Upper lobe of left lung (tissue), 6 donors: ENCODE measurements around the gene CITED4. TPM values are rescaled to one million over a fixed set of nuclear protein-coding genes. Genes with fewer than 3 reads are reported as not detected.

Experiments used
- ATAC-seq, 2 donors: fragments of 200-7000 bp; cut with Tn5 transposase; one replicate each; pipeline ENCODE4 v1.9.1; 2022; ENCODE audit warnings: mild to moderate bottlenecking in 2 of 2, moderate library complexity in 2 of 2; ENCODE audit not compliant: low FRiP score in 2 of 2
- DNase-seq, 2 donors: peaks; one replicate each; pipeline ENCODE4 v3.0.0-alpha.2; 2019 to 2020
- H3K27ac ChIP-seq, 4 donors: fragments of 200-600 bp; sonication (generic); one replicate each; pipeline ENCODE4 v1.5.1; 2016 to 2019
- H3K27me3 ChIP-seq, 4 donors: fragments of 200-600 bp; sonication (generic); one replicate each; pipeline ENCODE4 v1.5.1; 2017 to 2019
- H3K36me3 ChIP-seq, 4 donors: fragments of 200-600 bp; sonication (generic); one replicate each; pipeline ENCODE4 v1.5.1; 2016 to 2019
- H3K4me1 ChIP-seq, 4 donors: fragments of 200-600 bp; sonication (generic); one replicate each; pipeline ENCODE4 v1.5.1; 2018 to 2019
- H3K4me3 ChIP-seq, 4 donors: fragments of 200-600 bp; sonication (generic); one replicate each; pipeline ENCODE4 v1.5.1; 2017 to 2019; ENCODE audit warnings: mild to moderate bottlenecking in 2 of 4, moderate library complexity in 1 of 4
- H3K9me3 ChIP-seq, 4 donors: fragments of 200-600 bp; sonication (generic); one replicate each; pipeline ENCODE4 v1.5.1; 2018 to 2019
- EP300 ChIP-seq, 4 donors: sonication (generic); formaldehyde crosslinking; IDR thresholded peaks; one replicate each; pipeline ENCODE4 v1.5.1; 2017; ENCODE audit warnings: antibody characterized with exemption in 4 of 4, control low read depth in 2 of 4
- POLR2A ChIP-seq, 4 donors: fragments of 450-650 bp; IDR thresholded peaks; one replicate each; pipeline ENCODE4 v1.5.1; 2016 to 2017; ENCODE audit warnings: antibody characterized with exemption in 4 of 4, mild to moderate bottlenecking in 2 of 4
- POLR2AphosphoS5 ChIP-seq, 2 donors: sonication (generic); formaldehyde crosslinking; IDR thresholded peaks; one replicate each; pipeline ENCODE4 v1.5.1; 2017; ENCODE audit warnings: antibody characterized with exemption in 2 of 2
- WGBS, 2 donors: methylation state at CpG; one replicate each; pipeline ENCODE4 v1.1.5; 2017 to 2018; 5-methylcytosine and 5-hydroxymethylcytosine counted together
- total RNA-seq, 6 donors: library from RNA; depleted of rRNA in 4 of 6; stranded (reverse); fragments of >200 nt in 4 of 6; gene quantifications; one replicate each; pipeline versions ENCODE4 v1.1.0 to v1.2.1, GENCODE V29; 2016 to 2021
- TF ChIP-seq, protein P1 (sequence below), 6 experiments: fragments of 450-650 bp in 4 of 6; fragments of 200-600 bp in 2 of 6; sonication (generic) in 2 of 6; IDR thresholded peaks; one replicate each; pipeline ENCODE4 v1.5.1; 2016 to 2019; ENCODE audit warnings: antibody characterized with exemption in 6 of 6
- donor health status: DM: no; HTN: no; CAD: no; lungs with moderate emphysema.
- donor health status: DM: no; HTN: yes; CAD: no; lungs with severe emphysema.

CITED4 gene
- total RNA-seq, 6 donors from 2014 or later: 8.4 to 36.5 (median 19.8) TPM

DNA sequence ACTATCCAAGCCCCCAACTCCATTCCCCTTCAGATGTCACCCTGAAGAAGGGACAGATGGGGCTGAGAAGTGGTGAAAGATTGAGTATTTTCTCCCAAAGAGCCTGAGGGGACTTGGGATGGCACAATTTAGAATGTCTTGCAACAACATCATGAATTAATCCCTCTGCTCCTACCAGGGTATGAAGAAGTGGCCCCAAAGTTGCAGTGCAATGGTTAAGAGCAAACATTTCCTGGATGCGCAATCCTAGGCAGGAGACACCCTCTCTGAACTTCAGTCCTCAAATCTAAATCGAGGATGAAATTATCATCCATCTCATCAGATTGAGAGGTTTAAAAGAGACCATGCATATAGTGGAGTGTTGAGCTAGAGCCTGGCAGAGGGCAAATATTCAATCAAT lies 28.6 kb upstream of the CITED4 start:
- DNase-seq (no peak), ATAC-seq (no peak)
- Histone ChIP-seq H3K36me3 (no peaks in the 10 kb centered on the region), H3K9me3 (peaks cover 7 to 19% (median 14%) of the 10 kb centered on the region in 4 donors), H3K4me1 (no peaks in the 10 kb centered on the region), H3K4me3 (no peak overlapping the region), H3K27ac (no peak overlapping the region), H3K27me3 (no peaks in the 10 kb centered on the region)
- 71 to 79% methylated on average over 2 of the region's 2 CpGs for WGBS, 2 donors
- TF ChIP-seq POLR2AphosphoS5 (IDR thresholded peaks at IDR 0.05): no peak
- TF ChIP-seq, protein P1, sequence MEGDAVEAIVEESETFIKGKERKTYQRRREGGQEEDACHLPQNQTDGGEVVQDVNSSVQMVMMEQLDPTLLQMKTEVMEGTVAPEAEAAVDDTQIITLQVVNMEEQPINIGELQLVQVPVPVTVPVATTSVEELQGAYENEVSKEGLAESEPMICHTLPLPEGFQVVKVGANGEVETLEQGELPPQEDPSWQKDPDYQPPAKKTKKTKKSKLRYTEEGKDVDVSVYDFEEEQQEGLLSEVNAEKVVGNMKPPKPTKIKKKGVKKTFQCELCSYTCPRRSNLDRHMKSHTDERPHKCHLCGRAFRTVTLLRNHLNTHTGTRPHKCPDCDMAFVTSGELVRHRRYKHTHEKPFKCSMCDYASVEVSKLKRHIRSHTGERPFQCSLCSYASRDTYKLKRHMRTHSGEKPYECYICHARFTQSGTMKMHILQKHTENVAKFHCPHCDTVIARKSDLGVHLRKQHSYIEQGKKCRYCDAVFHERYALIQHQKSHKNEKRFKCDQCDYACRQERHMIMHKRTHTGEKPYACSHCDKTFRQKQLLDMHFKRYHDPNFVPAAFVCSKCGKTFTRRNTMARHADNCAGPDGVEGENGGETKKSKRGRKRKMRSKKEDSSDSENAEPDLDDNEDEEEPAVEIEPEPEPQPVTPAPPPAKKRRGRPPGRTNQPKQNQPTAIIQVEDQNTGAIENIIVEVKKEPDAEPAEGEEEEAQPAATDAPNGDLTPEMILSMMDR (IDR thresholded peaks at IDR 0.05): no peak
- TF ChIP-seq EP300 (IDR thresholded peaks at IDR 0.05): no peak
- no peak for TF ChIP-seq POLR2A (IDR thresholded peaks at IDR 0.05)

GRCh38 chr1:40887652-40888051 lies 25.5 kb upstream of the CITED4 start:
- TF ChIP-seq POLR2AphosphoS5 (IDR thresholded peaks at IDR 0.05) (no peak), EP300 (IDR thresholded peaks at IDR 0.05) (no peak), POLR2A (IDR thresholded peaks at IDR 0.05) (no peak)
- TF ChIP-seq, protein P1 (IDR thresholded peaks at IDR 0.05): no peak

GRCh38 chr1:40887012-40887378 lies 24.8 kb upstream of the CITED4 start:
- peaks cover 0 to 7% (median 6%) of the 10 kb centered on the region in 4 donors for H3K4me1 ChIP-seq
- WGBS, 2 donors: 68 to 78% methylated on average over 1 of the region's 1 CpG
- H3K4me3 ChIP-seq: no peak overlapping the region
- ATAC-seq: no peak
- TF ChIP-seq POLR2AphosphoS5 (IDR thresholded peaks at IDR 0.05): no peak
- TF ChIP-seq POLR2A (IDR thresholded peaks at IDR 0.05): no peak
- no peak for TF ChIP-seq EP300 (IDR thresholded peaks at IDR 0.05)
- TF ChIP-seq, protein P1 (IDR thresholded peaks at IDR 0.05): no peak
- no peaks in the 10 kb centered on the region for H3K36me3 ChIP-seq
- H3K9me3 ChIP-seq: no peaks in the 10 kb centered on the region
- H3K27me3 ChIP-seq: peaks cover 0 to 6% (median 3%) of the 10 kb centered on the region in 4 donors
- no peak for DNase-seq
- no peak overlapping the region for H3K27ac ChIP-seq

More at GRCh38 chr1:40887652-40888051, 25.5 kb upstream of the CITED4 start:
- H3K36me3 ChIP-seq: no peaks in the 10 kb centered on the region
- no peak overlapping the region for H3K4me3 ChIP-seq
- H3K4me1 ChIP-seq: peaks cover 0 to 7% (median 6%) of the 10 kb centered on the region in 4 donors
- H3K9me3 ChIP-seq: no peaks in the 10 kb centered on the region
- no peak for ATAC-seq
- no peak for DNase-seq
- no peak overlapping the region for H3K27ac ChIP-seq
- WGBS, 2 donors: 90 to 93% methylated on average over 6 of the region's 6 CpGs
- peaks cover 0 to 6% (median 3%) of the 10 kb centered on the region in 4 donors for H3K27me3 ChIP-seq

- no peak for DNase-seq
- no peak for TF ChIP-seq POLR2A (IDR thresholded peaks at IDR 0.05)
- no peak for TF ChIP-seq EP300 (IDR thresholded peaks at IDR 0.05)
- no peak for TF ChIP-seq POLR2AphosphoS5 (IDR thresholded peaks at IDR 0.05)
- TF ChIP-seq, protein P1 (IDR thresholded peaks at IDR 0.05): no peak
- H3K4me3 ChIP-seq: no peak overlapping the region
- H3K9me3 ChIP-seq: no peaks in the 10 kb centered on the region
- ATAC-seq: no peak
- 73 to 79% methylated on average over 7 of the region's 7 CpGs for WGBS, 2 donors
- H3K36me3 ChIP-seq: no peaks in the 10 kb centered on the region
- H3K4me1 ChIP-seq: peaks cover 0 to 7% (median 6%) of the 10 kb centered on the region in 4 donors
- H3K27ac ChIP-seq: no peak overlapping the region
- peaks cover 0 to 6% (median 3%) of the 10 kb centered on the region in 4 donors for H3K27me3 ChIP-seq
Measured at GRCh38 chr1:40886318-40887011, 24.3 kb upstream of the CITED4 start.
